Measurements from ENCODE around the gene NGEF.

The NGEF gene

GRCh38 chr2:232835687-232836208 lies 177.3 kb downstream of the NGEF start:
- Mint-ChIP-seq H3K36me3 (ENCODE audit: low read depth) (peaks cover 41% of the 10 kb centered on the region), H3K9me3 (no peaks in the 10 kb centered on the region), H3K4me3 (no peak overlapping the region), H3K27me3 (ENCODE audit: low read depth) (no peaks in the 10 kb centered on the region), H3K4me1 (ENCODE audit: low read depth) (peaks cover 28% of the 10 kb centered on the region), H3K27ac (no peak overlapping the region)

GRCh38 chr2:232833830-232834229 lies 179.2 kb downstream of the NGEF start:
- no peak overlapping the region for H3K4me3 Mint-ChIP-seq
- no peak overlapping the region for H3K27ac Mint-ChIP-seq
- H3K9me3 Mint-ChIP-seq = no peaks in the 10 kb centered on the region
- H3K4me1 Mint-ChIP-seq (ENCODE audit: low read depth) = peaks cover 22% of the 10 kb centered on the region
- peaks cover 33% of the 10 kb centered on the region for H3K36me3 Mint-ChIP-seq (ENCODE audit: low read depth)
- H3K27me3 Mint-ChIP-seq (ENCODE audit: low read depth) = no peaks in the 10 kb centered on the region

GRCh38 chr2:232831496-232831895 lies 181.6 kb downstream of the NGEF start:
- peaks cover 4% of the 10 kb centered on the region for H3K4me1 Mint-ChIP-seq (ENCODE audit: low read depth)
- no peak overlapping the region for H3K27ac Mint-ChIP-seq
- no peak overlapping the region for H3K4me3 Mint-ChIP-seq
- no peaks in the 10 kb centered on the region for H3K27me3 Mint-ChIP-seq (ENCODE audit: low read depth)
- no peaks in the 10 kb centered on the region for H3K9me3 Mint-ChIP-seq
- peaks cover 32% of the 10 kb centered on the region for H3K36me3 Mint-ChIP-seq (ENCODE audit: low read depth)

GRCh38 chr2:232829988-232830387 lies 183.1 kb downstream of the NGEF start:
- peaks cover 46% of the 10 kb centered on the region for H3K36me3 Mint-ChIP-seq (ENCODE audit: low read depth)
- H3K4me1 Mint-ChIP-seq (ENCODE audit: low read depth) = peaks cover 4% of the 10 kb centered on the region
- H3K27ac Mint-ChIP-seq = no peak overlapping the region
- H3K9me3 Mint-ChIP-seq = peaks cover 4% of the 10 kb centered on the region
- H3K4me3 Mint-ChIP-seq = no peak overlapping the region
- no peaks in the 10 kb centered on the region for H3K27me3 Mint-ChIP-seq (ENCODE audit: low read depth)

Measured in T-helper 1 cell treated with Interleukin-12 subunit alpha and Interleukin-12 subunit beta and Interleukin-4 antibody, amounts not matched to agents 30 μg/mL and 1 μg/mL, for 36 hours (primary cell).